Subcutaneous adipose tissue (tissue), 4 donors: Measurements from ENCODE around the gene PRDX4. TPM values are rescaled to one million over a fixed set of nuclear protein-coding genes. Genes with fewer than 3 reads are reported as not detected.

Experiments used
- total RNA-seq, 4 donors: library from RNA; depleted of rRNA; stranded (reverse); fragments of >200 nt; gene quantifications; one replicate each; pipeline ENCODE4 v1.1.0, GENCODE V29; 2016
- TF ChIP-seq, protein P1 (sequence below): fragments of 450-650 bp; IDR thresholded peaks from one replicate; pipeline ENCODE4 v1.5.1; 2016; ENCODE audit warnings: low read depth, mild to moderate bottlenecking, control low read depth, antibody characterized with exemption, moderate library complexity

The PRDX4 gene
- total RNA-seq: 100 to 1,000 TPM in 3 of 4 donors, 10 to 100 TPM in 1; 77.8 to 145 (median 109) TPM

DNA sequence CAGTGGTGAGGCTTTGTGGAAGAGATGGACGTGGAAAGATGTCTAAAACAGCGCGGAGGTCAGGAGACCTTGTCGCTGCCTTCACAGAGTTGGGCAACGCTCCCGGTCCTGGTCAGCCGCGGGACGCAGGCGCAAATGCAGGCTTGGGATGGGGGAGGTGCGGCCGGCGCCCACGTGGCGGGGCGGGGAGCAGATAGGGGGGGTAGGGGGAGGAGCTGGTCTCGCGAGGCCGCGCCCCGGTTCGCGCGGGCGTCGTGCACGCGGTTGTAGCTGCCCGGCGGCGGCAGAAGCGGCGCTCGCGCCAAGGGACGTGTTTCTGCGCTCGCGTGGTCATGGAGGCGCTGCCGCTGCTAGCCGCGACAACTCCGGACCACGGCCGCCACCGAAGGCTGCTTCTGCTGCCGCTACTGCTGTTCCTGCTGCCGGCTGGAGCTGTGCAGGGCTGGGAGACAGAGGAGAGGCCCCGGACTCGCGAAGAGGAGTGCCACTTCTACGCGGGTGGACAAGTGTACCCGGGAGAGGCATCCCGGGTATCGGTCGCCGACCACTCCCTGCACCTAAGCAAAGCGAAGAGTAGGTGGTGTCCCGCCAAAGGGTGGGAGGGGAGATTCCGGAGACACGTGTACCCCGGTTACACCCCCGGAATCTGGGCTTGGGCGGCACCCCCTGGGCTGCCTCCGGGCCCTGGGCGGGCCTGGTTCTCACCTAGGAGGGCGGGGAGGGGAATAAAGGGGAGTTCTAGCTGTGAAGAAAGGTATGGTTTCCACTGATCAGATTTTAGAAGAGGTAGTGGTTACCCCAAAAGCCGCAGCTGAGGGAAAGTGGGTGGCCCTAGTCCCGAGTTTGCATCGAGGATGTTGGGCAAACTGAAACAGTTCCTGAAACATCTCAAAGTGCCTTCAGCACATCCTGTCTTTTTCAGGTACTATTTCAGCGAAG is at the start of gene PRDX4:
Gene PRDX4, plus strand, starts transcription at position 255 of the 939 bp plus-strand sequence. Its CDS starts 78 bp downstream, at position 333.
- TF ChIP-seq, protein P1, sequence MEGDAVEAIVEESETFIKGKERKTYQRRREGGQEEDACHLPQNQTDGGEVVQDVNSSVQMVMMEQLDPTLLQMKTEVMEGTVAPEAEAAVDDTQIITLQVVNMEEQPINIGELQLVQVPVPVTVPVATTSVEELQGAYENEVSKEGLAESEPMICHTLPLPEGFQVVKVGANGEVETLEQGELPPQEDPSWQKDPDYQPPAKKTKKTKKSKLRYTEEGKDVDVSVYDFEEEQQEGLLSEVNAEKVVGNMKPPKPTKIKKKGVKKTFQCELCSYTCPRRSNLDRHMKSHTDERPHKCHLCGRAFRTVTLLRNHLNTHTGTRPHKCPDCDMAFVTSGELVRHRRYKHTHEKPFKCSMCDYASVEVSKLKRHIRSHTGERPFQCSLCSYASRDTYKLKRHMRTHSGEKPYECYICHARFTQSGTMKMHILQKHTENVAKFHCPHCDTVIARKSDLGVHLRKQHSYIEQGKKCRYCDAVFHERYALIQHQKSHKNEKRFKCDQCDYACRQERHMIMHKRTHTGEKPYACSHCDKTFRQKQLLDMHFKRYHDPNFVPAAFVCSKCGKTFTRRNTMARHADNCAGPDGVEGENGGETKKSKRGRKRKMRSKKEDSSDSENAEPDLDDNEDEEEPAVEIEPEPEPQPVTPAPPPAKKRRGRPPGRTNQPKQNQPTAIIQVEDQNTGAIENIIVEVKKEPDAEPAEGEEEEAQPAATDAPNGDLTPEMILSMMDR: no peak

DNA sequence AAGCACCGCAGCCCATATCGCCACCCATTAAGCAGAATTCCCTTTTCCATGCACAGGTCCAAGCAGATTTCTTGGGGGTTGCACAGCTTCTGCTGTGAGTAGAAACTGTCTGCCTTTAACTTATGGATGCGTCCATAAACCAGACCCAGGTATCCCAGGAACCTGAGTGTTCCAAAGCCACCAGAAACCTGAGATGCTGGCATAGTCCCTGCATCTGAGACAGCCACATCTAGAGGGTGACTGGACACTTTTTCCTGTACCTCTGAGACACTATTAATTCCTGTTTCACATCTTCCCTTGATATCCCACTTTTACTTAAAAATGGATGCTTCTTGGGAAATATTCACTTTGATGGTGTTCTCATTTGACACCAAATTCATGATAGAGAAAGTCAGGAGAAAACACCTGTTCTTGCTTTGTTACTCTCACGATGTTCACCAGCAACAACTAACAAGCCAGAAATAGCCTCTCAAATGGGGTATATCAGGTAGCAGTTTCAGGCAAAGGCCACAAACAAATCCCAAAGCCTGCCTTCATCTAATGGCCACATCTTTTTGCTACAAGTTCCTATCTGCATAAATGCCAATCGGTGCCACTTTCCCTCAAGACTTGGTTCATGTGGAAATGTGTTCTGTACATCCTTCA is 45.5 kb upstream of the PRDX4 start:
- TF ChIP-seq, protein P1: no peak

DNA sequence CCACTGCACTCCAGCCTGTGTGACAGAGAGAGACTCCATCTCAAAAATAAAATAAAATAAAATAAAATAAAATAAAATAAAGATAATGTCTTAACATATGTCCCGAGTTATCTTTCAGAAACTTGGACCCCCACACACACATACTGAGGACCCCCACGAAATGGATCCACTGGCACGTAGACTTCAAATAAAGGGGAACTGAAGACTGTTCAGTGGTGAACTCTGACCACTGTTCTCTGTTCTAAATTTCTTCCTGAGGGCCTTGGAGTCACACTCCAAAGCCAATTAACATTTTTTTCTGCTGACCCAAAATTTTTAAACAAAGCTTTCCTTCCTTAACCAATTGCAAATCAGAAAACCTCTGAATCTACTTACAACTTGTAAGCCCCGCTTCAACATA is 43.5 kb upstream of the PRDX4 start:
- TF ChIP-seq, protein P1: no peak

DNA sequence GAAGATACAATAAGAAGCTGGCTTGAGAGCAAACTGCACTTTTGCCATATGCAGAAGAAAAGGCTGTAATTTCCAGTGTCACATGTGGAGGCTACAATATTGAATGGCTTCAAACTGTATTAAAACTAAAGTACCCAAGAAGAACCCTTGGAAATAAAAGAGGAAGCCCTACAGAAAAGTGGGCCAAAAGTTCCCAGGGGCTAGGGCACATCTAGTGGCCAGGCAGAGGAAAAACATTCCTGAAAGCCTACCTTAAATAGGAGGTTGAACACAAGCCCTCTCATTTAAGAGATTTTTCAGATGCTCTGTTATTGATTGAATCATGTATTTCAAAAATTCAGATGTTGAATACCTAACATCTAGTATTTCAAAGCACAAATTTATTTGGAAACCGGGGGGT is 40.6 kb upstream of the PRDX4 start:
- TF ChIP-seq, protein P1: no peak

DNA sequence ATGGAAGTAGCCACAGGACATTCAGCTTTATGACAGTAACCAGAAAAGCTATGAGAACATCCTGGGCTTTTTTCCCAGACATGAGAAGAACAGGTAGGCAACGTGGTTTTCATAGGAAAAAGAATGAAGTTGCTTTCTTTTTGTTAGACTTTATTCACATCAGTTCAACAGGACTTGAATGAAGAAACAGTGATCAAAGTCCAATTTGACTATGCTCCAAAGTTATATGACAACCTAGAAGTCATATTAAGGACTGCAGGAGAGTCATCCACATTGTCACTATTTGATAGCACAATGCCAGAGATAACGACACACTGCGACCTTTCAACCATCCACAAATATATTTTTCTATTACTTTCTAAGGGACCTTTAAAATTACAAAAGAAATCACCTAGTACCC is 39.2 kb upstream of the PRDX4 start:
- TF ChIP-seq, protein P1: no peak

DNA sequence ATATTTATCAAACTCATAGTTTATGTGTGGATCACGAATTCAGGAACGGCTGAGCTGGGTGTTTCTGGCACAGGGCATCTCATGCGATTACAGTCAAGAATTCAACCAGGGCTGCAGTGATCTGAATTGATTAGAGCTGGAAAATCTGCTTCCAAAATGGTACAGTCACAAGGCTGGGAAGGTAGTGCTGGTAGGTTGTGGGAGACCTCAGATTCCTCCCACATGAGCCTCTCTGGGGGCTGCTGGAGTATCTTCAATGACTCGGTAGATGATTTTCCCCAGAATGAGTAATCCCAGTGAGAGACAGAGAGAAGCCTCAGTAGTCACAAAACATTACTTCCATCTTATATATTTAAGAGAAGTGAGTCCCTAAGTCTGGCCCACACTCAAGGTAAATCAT is 36.2 kb upstream of the PRDX4 start:
- TF ChIP-seq, protein P1: no peak
